H9 (cell line): Measurements from ENCODE around the gene ERN1. TPM values are rescaled to one million over a fixed set of nuclear protein-coding genes. Genes with fewer than 3 reads are reported as not detected.

Experiments used
- DNase-seq: peaks from one replicate; pipeline ENCODE4 v3.0.0-alpha.2; 2017
- H2AFZ ChIP-seq: one replicate; pipeline ENCODE4 v1.6.1; 2013; ENCODE audit warnings: mild to moderate bottlenecking, low read length, control low read depth, moderate library complexity
- H2AK5ac ChIP-seq: 2 replicates; pipeline ENCODE4 v1.6.1; 2013; ENCODE audit warnings: low read length, control low read depth, mixed read lengths; ENCODE audit not compliant: insufficient read length
- H2BK120ac ChIP-seq: one replicate; pipeline ENCODE4 v1.6.1; 2013; ENCODE audit warnings: low read depth, mild to moderate bottlenecking, low read length, control low read depth, inconsistent platforms; ENCODE audit not compliant: poor library complexity, severe bottlenecking
- H2BK12ac ChIP-seq: 2 replicates; pipeline ENCODE4 v1.6.1; 2013; ENCODE audit warnings: low read length, control low read depth, mixed read lengths, low read depth; ENCODE audit not compliant: insufficient read length
- H2BK15ac ChIP-seq: 2 replicates; pipeline ENCODE4 v1.6.1; 2013; ENCODE audit warnings: low read depth, low read length, control low read depth
- H2BK20ac ChIP-seq: one replicate; pipeline ENCODE4 v1.6.1; 2013; ENCODE audit warnings: low read depth, mild to moderate bottlenecking, low read length, control low read depth, inconsistent platforms; ENCODE audit not compliant: poor library complexity, severe bottlenecking
- H2BK5ac ChIP-seq: 2 replicates; pipeline ENCODE4 v1.6.1; 2013; ENCODE audit warnings: low read length, control low read depth, mixed read lengths; ENCODE audit not compliant: insufficient read length
- H3K14ac ChIP-seq: 2 replicates; pipeline ENCODE4 v1.6.1; 2013; ENCODE audit warnings: low read length, control low read depth; ENCODE audit not compliant: insufficient read depth
- H3K18ac ChIP-seq: 2 replicates; pipeline ENCODE4 v1.6.1; 2013; ENCODE audit warnings: low read depth, mild to moderate bottlenecking, mixed read lengths, low read length, control low read depth; ENCODE audit not compliant: insufficient read length
- H3K23ac ChIP-seq: 2 replicates; pipeline ENCODE4 v1.6.1; 2013; ENCODE audit warnings: low read length, control low read depth, mixed read lengths, low read depth; ENCODE audit not compliant: insufficient read length
- H3K23me2 ChIP-seq: 2 replicates; pipeline ENCODE4 v1.6.1; 2013; ENCODE audit warnings: low read depth, mild to moderate bottlenecking, mixed read lengths, low read length, control low read depth; ENCODE audit not compliant: insufficient read length, poor library complexity, severe bottlenecking
- H3K27ac ChIP-seq: 2 replicates; pipeline ENCODE4 v1.5.1; 2013; ENCODE audit warnings: low read length, control low read depth, mixed read lengths, low read depth; ENCODE audit not compliant: insufficient read length
- H3K27me3 ChIP-seq: 2 replicates; pipeline ENCODE4 v1.6.1; 2013; ENCODE audit warnings: low read length, control low read depth, inconsistent platforms; ENCODE audit not compliant: insufficient read depth
- H3K4ac ChIP-seq: 2 replicates; pipeline ENCODE4 v1.6.1; 2013; ENCODE audit warnings: low read depth, mild to moderate bottlenecking, control low read depth, inconsistent platforms, low read length, moderate library complexity
- H3K4me1 ChIP-seq: 2 replicates; pipeline ENCODE4 v1.6.1; 2013; ENCODE audit warnings: low read length, control low read depth, inconsistent platforms; ENCODE audit not compliant: insufficient read depth
- H3K4me2 ChIP-seq: 2 replicates; pipeline ENCODE4 v1.6.1; 2013; ENCODE audit warnings: low read length, control low read depth, mixed read lengths; ENCODE audit not compliant: insufficient read length, insufficient read depth
- H3K56ac ChIP-seq: 2 replicates; pipeline ENCODE4 v1.6.1; 2013; ENCODE audit warnings: low read depth, mild to moderate bottlenecking, mixed read lengths, low read length, control low read depth; ENCODE audit not compliant: insufficient read length
- H3K79me1 ChIP-seq: 2 replicates; pipeline ENCODE4 v1.6.1; 2013; ENCODE audit warnings: low read depth, mild to moderate bottlenecking, moderate library complexity, low read length, control low read depth, inconsistent platforms; ENCODE audit not compliant: insufficient read depth, poor library complexity, severe bottlenecking
- H3K79me2 ChIP-seq: 2 replicates; pipeline ENCODE4 v1.6.1; 2013; ENCODE audit warnings: low read length, control low read depth, inconsistent platforms; ENCODE audit not compliant: insufficient read depth
- H3K9ac ChIP-seq: 2 replicates; pipeline ENCODE4 v1.6.1; 2013; ENCODE audit warnings: low read length, control low read depth, mixed read lengths; ENCODE audit not compliant: insufficient read length; ENCODE audit errors: extremely low read depth
- H3K9me3 ChIP-seq: one replicate; pipeline ENCODE4 v1.6.1; 2013; ENCODE audit warnings: low read depth, low read length, inconsistent platforms; ENCODE audit not compliant: control insufficient read depth
- H3T11ph ChIP-seq: one replicate; pipeline ENCODE4 v1.6.1; 2013; ENCODE audit warnings: mild to moderate bottlenecking, low read length, control low read depth, inconsistent platforms
- H4K20me1 ChIP-seq: one replicate; pipeline ENCODE4 v1.6.1; 2013; ENCODE audit not compliant: control insufficient read depth, insufficient read length, insufficient read depth
- H4K5ac ChIP-seq: 2 replicates; pipeline ENCODE4 v1.6.1; 2013; ENCODE audit warnings: low read depth, mild to moderate bottlenecking, mixed read lengths, low read length, control low read depth; ENCODE audit not compliant: insufficient read length
- H4K8ac ChIP-seq: replicated peaks from 2 replicates; pipeline ENCODE4 v1.6.1; 2013; ENCODE audit warnings: low read length, control low read depth, mixed read lengths, low read depth; ENCODE audit not compliant: insufficient read length
- H4K91ac ChIP-seq: 2 replicates; pipeline ENCODE4 v1.6.1; 2013; ENCODE audit warnings: low read depth, mild to moderate bottlenecking, moderate library complexity, mixed read lengths, low read length, control low read depth; ENCODE audit not compliant: insufficient read length
- H3K27ac Mint-ChIP-seq, 3 experiments: 2 replicates in 2 of 3; 3 replicates in 1 of 3; pipeline ENCODE4 v1.8.0; 2020 to 2021; ENCODE audit warnings: mixed read lengths in 3 of 3, mild to moderate bottlenecking in 1 of 3, moderate library complexity in 1 of 3
- H3K27me3 Mint-ChIP-seq: 2 replicates; pipeline ENCODE4 v1.8.0; 2021; ENCODE audit warnings: low read depth, mild to moderate bottlenecking, moderate library complexity, mixed read lengths
- H3K36me3 Mint-ChIP-seq, 3 experiments: 2 replicates in 2 of 3; 3 replicates in 1 of 3; pipeline ENCODE4 v1.8.0; 2020 to 2021; ENCODE audit warnings: low read depth in 3 of 3, mixed read lengths in 3 of 3; ENCODE audit not compliant: insufficient read depth in 1 of 3
- H3K4me1 Mint-ChIP-seq, 2 experiments: 2 replicates each; pipeline ENCODE4 v1.8.0; 2020; ENCODE audit warnings: mixed read lengths in 2 of 2
- H3K4me3 Mint-ChIP-seq, 2 experiments: 2 replicates in 1 of 2; 3 replicates in 1 of 2; pipeline ENCODE4 v1.8.0; 2020 to 2021; ENCODE audit warnings: mild to moderate bottlenecking in 2 of 2, mixed read lengths in 2 of 2, moderate library complexity in 1 of 2
- H3K9me3 Mint-ChIP-seq, 2 experiments: 2 replicates in 1 of 2; 3 replicates in 1 of 2; pipeline ENCODE4 v1.8.0; 2020; ENCODE audit warnings: mild to moderate bottlenecking in 2 of 2, mixed read lengths in 2 of 2, moderate library complexity in 1 of 2
- WGBS: extraction: QIAGEN DNeasy Blood & Tissue Kit; methylation state at CpG from one replicate; pipeline ENCODE4 v1.1.7; 2013; ENCODE audit warnings: missing lambda C conversion rate, low lambda C conversion rate, mixed read lengths; ENCODE audit not compliant: insufficient read length; ENCODE audit errors: extremely low coverage; 5-methylcytosine and 5-hydroxymethylcytosine counted together
- total RNA-seq: library from RNA; stranded (reverse); gene quantifications from 2 replicates; pipeline ENCODE4 v1.2.1, GENCODE V29; 2021
- TF ChIP-seq, protein P1 (sequence below): fragments of 200-600 bp; sonication (generic); conservative IDR thresholded peaks from 3 replicates; pipeline ENCODE4 v1.8.0; 2021; ENCODE audit warnings: antibody characterized with exemption, mild to moderate bottlenecking

The ERN1 gene
- total RNA-seq, 1 experiment from 2014 or later = 5.0 TPM

DNA sequence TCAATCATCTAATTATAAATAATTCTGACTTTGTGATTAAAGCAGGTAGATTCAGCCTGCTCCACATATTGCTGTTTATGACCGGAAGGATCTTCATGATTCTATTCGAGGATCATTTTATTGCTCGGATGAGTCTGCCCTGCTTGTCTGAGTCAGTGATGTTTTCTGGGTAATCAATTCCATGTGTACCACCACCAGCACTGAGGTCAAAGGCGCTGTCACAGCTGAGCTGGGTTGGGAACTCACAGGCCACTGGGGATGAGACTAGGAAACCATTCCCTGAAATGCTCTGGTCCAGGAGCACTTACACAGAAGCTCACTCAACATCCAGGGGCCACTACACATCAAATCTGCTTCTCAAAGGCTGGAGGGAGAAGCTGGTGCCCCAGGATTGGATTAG is 30.4 kb upstream of the ERN1 start:
- Histone ChIP-seq H3K23me2 (no peaks in the 10 kb centered on the region), H3K18ac (no peak overlapping the region), H3K4ac (no peak overlapping the region), H2BK5ac (no peak overlapping the region), H3K4me1 (peaks cover 3% of the 10 kb centered on the region), H3K9ac (no peak overlapping the region), H3K14ac (no peak overlapping the region), H4K91ac (no peak overlapping the region), H3T11ph (no peak overlapping the region), H3K56ac (no peak overlapping the region), H2BK12ac (no peak overlapping the region), H2BK15ac (no peak overlapping the region), H2BK20ac (no peak overlapping the region), H4K5ac (no peak overlapping the region), H3K23ac (no peak overlapping the region), H4K20me1 (no peaks in the 10 kb centered on the region), H3K9me3 (no peaks in the 10 kb centered on the region), H2AK5ac (no peak overlapping the region), H3K79me2 (no peaks in the 10 kb centered on the region), H3K4me2 (no peak overlapping the region), H3K79me1 (no peaks in the 10 kb centered on the region), H2AFZ (no peak overlapping the region), H3K27ac (no peak overlapping the region), H3K27me3 (no peaks in the 10 kb centered on the region), H4K8ac (no peak overlapping the region), H2BK120ac (no peak overlapping the region)
- no peaks in the 10 kb centered on the region; a peak in 2 of 7 replicates for H3K36me3 Mint-ChIP-seq
- no peak overlapping the region for H3K4me3 Mint-ChIP-seq
- H3K27ac Mint-ChIP-seq = no peak overlapping the region
- no peaks in the 10 kb centered on the region for H3K27me3 Mint-ChIP-seq
- no peaks in the 10 kb centered on the region for H3K9me3 Mint-ChIP-seq
- TF ChIP-seq, protein P1, sequence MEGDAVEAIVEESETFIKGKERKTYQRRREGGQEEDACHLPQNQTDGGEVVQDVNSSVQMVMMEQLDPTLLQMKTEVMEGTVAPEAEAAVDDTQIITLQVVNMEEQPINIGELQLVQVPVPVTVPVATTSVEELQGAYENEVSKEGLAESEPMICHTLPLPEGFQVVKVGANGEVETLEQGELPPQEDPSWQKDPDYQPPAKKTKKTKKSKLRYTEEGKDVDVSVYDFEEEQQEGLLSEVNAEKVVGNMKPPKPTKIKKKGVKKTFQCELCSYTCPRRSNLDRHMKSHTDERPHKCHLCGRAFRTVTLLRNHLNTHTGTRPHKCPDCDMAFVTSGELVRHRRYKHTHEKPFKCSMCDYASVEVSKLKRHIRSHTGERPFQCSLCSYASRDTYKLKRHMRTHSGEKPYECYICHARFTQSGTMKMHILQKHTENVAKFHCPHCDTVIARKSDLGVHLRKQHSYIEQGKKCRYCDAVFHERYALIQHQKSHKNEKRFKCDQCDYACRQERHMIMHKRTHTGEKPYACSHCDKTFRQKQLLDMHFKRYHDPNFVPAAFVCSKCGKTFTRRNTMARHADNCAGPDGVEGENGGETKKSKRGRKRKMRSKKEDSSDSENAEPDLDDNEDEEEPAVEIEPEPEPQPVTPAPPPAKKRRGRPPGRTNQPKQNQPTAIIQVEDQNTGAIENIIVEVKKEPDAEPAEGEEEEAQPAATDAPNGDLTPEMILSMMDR = no peak
- peaks cover 17 to 22% of the 10 kb centered on the region in 2 experiments for H3K4me1 Mint-ChIP-seq
- no peak for DNase-seq
- WGBS = no CpG with 5 or more reads among the region's 4 CpGs
